Measurements from ENCODE around the gene UGT1A10.

The UGT1A10 gene

DNA sequence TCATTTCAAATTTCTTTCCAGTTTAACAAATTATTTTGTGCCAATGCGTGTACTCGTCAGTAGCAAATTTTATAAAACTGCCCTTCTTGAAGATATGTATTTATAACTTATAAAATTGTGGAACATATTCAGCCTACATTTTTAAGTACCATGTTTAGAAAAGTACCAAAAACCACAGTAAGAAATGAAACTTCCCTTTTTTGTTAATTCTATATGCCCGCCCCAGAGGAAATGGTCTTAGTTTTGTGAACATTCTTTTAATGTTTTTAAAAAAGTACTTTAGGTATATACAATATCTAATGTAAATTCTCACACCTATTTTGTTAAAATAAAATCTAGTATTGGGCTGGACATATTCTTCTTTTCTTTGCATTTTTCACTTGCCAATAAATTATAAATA, 36.6 kb downstream of the UGT1A10 start:
- in situ Hi-C loops (cut with MboI; ENCODE audit: low sequenced_read_pairs, unreplicated experiment): no loop called here
- no peak for DNase-seq (ENCODE audit: low spot score)
- no peak for TF ChIP-seq CTCF (IDR thresholded peaks at IDR 0.05; ENCODE audit: borderline replicate concordance, control extremely low read depth, extremely low read depth, insufficient read depth, missing control alignments)

- no peak for DNase-seq (ENCODE audit: low spot score)
- no peak for TF ChIP-seq CTCF (IDR thresholded peaks at IDR 0.05; ENCODE audit: borderline replicate concordance, control extremely low read depth, extremely low read depth, insufficient read depth, missing control alignments)
- in situ Hi-C loops (cut with MboI; ENCODE audit: low sequenced_read_pairs, unreplicated experiment): no loop called here
Observed at GRCh38 chr2:233673896-233674295, 37.6 kb downstream of the UGT1A10 start.

- no peak for DNase-seq (ENCODE audit: low spot score)
- TF ChIP-seq CTCF (IDR thresholded peaks at IDR 0.05; ENCODE audit: borderline replicate concordance, control extremely low read depth, extremely low read depth, insufficient read depth, missing control alignments): no peak
- in situ Hi-C loops (cut with MboI; ENCODE audit: low sequenced_read_pairs, unreplicated experiment): no loop called here
Observed at GRCh38 chr2:233674314-233674713, 38.1 kb downstream of the UGT1A10 start.

- no peak for DNase-seq (ENCODE audit: low spot score)
- no peak for TF ChIP-seq CTCF (IDR thresholded peaks at IDR 0.05; ENCODE audit: borderline replicate concordance, control extremely low read depth, extremely low read depth, insufficient read depth, missing control alignments)
- in situ Hi-C loops (cut with MboI; ENCODE audit: low sequenced_read_pairs, unreplicated experiment): no loop called here
Observed at GRCh38 chr2:233674995-233675394, 38.7 kb downstream of the UGT1A10 start.

DNA sequence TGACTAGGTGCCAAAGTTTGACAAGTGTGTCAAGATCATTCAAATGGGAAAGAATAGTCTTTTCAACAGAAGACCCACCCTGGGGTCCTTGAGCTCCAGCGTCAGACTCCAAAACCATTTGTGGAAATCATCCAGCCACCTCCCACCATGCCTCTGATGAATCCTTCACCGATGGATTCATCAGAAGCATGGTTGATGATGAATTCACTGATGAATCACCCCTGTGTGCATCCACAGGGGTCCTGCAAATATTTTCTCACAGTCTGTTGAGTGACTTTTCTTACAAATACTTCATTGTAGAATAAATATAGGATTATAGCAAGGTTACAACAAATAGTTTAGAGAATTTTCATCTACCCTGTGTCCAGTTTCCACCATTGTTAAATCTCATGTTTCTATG, 39.8 kb downstream of the UGT1A10 start:
- no peak for TF ChIP-seq CTCF (IDR thresholded peaks at IDR 0.05; ENCODE audit: borderline replicate concordance, control extremely low read depth, extremely low read depth, insufficient read depth, missing control alignments)
- in situ Hi-C loops (cut with MboI; ENCODE audit: low sequenced_read_pairs, unreplicated experiment): no loop called here
- DNase-seq (ENCODE audit: low spot score): no peak

DNA sequence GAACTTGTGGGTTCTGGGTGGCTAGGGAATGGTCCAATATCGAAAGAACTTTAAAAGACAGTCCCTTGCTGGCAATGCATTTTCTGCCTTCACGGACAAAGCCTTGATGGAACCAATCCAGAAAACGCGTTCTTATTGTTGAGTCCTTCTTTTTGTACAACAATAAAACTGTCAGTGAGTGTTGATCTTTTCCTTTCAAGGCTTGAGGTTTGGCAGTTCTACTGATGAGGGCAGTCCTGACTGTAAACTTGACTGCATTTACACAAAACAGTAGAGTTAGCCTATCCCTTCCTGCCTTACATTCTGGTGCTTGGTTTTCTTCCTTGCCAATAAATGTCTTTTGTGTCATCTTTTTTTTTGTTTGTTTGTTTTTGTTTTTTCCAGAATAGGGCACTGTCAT, 42.9 kb downstream of the UGT1A10 start:
- in situ Hi-C loops (cut with MboI; ENCODE audit: low sequenced_read_pairs, unreplicated experiment): no loop called here
- DNase-seq (ENCODE audit: low spot score): no peak
- TF ChIP-seq CTCF (IDR thresholded peaks at IDR 0.05; ENCODE audit: borderline replicate concordance, control extremely low read depth, extremely low read depth, insufficient read depth, missing control alignments): no peak
